IPS-20b (cell line): ENCODE data around the gene ARFGAP1.
A peak's percentile ranks its signal among the peaks of the same experiment; 100 is the strongest.

Source experiments
- H3K27ac ChIP-seq: one replicate; pipeline ENCODE4 v1.5.1; 2013; ENCODE audit warnings: low read length
- H3K27me3 ChIP-seq: 2 replicates; pipeline ENCODE4 v1.6.1; 2013; ENCODE audit warnings: mild to moderate bottlenecking, low read length, inconsistent platforms; ENCODE audit not compliant: insufficient read depth
- H3K36me3 ChIP-seq: 2 replicates; pipeline ENCODE4 v1.6.1; 2013; ENCODE audit warnings: low read depth, mild to moderate bottlenecking, inconsistent platforms, low read length, moderate library complexity; ENCODE audit not compliant: insufficient read depth
- H3K4me1 ChIP-seq: 2 replicates; pipeline ENCODE4 v1.6.1; 2013; ENCODE audit warnings: mild to moderate bottlenecking, control low read depth, inconsistent platforms, low read length, moderate library complexity; ENCODE audit not compliant: insufficient read depth
- H3K4me3 ChIP-seq: 2 replicates; pipeline ENCODE4 v1.5.1; 2013; ENCODE audit warnings: mild to moderate bottlenecking, low read length, inconsistent platforms
- H3K9ac ChIP-seq: 2 replicates; pipeline ENCODE4 v1.6.1; 2013; ENCODE audit warnings: low read depth, mild to moderate bottlenecking, inconsistent platforms, low read length, moderate library complexity
- H3K9me3 ChIP-seq: 2 replicates; pipeline ENCODE4 v1.6.1; 2013; ENCODE audit warnings: mild to moderate bottlenecking, low read depth, low read length, inconsistent platforms; ENCODE audit not compliant: insufficient read depth

Gene ARFGAP1

DNA sequence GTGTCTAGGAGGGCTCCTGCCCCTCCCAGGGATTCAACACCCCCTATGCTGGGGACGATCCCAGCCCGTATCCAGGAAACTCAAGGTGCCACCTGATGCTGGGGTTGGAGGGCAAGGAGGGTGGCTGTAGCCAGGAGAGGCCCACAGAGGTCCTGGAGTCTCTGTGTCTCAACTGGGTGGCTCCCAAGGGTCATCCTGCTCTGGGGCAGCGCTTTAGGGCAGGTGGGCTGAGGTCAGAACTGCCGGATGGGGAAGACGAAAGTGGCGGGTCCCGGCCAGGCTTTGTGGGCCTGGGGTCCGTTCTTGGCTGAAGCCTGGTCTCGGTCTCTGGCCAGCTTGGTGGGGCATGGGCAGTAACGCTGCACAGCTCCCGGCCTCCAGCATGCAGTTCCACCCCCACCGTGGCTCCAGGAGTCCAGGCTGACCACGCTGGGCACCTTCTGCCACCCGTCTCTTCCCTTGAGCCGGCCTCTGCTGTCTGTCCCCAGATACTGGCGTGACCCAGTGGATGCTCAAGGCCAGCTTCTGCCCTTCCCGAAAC is 17.6 kb downstream of the ARFGAP1 start:
- no peak overlapping the region for H3K27ac ChIP-seq
- H3K36me3 ChIP-seq, result peaks cover 34% of the 10 kb centered on the region
- no peaks in the 10 kb centered on the region; the same call in 1 of the 2 replicates for H3K4me1 ChIP-seq
- H3K9ac ChIP-seq, result no peak overlapping the region
- no peaks in the 10 kb centered on the region for H3K9me3 ChIP-seq
- H3K4me3 ChIP-seq, result no peak overlapping the region
- peaks cover 8% of the 10 kb centered on the region for H3K27me3 ChIP-seq

DNA sequence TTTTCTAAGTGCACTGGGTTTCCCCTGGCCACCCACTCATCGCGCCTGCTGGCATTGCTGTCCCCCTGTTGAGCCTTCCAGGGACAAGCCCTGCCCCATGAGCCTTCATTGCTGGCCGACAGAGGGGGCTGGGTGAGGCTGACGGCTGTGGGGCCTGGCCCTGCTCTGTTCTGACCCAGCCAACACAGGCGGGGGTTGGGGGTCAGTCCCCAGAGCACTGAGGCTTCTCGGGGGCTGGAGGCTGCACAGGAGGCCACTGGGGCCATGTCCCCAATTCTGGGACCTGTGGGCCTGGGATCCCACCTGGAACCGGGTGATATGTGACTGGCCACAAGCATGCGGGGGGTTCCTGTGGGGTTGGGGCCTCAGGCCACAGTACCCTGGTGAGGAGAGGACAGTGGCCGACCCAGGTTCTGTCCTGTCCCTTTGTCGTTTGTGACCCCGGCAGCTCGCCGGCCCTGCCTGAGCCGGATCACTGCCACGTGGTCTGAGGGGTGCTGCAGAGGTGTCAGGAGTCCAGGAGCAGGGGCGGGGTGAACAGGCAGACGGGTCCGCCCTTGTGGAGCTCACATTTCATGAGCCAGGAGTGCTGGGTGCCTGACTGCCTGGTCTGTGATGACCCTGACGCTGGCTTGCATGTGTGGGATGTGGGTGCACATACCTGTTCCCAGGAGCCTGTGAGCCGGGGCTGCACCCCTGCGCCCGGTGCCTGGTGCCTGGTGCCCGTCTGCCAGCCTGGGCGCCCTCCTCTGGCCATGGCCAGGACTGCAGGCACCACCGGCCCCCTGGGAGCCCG is 18.3 kb downstream of the ARFGAP1 start:
- Histone ChIP-seq H3K9ac (no peak overlapping the region), H3K27ac (no peak overlapping the region)

DNA sequence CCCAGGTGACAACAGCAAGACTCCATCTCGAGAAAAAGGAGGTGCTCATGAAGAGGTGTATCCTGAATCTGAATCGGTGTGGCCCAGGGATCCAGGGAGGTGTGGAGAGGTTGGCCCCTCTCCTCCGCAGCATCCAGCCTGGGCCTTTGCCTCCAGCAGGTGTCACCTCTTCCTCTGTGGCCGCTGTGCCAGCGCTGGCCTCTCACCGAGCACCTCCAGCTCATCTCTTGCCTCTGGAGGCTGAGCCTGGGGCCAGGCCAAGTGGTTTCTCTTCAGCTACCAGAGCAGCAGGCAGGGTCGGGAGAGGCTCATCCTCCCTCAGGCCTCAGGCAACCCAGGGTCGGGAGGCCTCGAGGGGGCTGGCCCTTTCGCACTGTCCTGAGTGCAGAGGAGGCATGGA is 19.2 kb downstream of the ARFGAP1 start:
- Histone ChIP-seq H3K27me3 (peaks cover 20% of the 10 kb centered on the region), H3K27ac (no peak overlapping the region), H3K4me1 (peaks cover 6% of the 10 kb centered on the region; the same call in 1 of the 2 replicates), H3K4me3 (no peak overlapping the region), H3K9ac (no peak overlapping the region), H3K36me3 (peaks cover 22% of the 10 kb centered on the region), H3K9me3 (no peaks in the 10 kb centered on the region)

More for the DNA sequence above, 18.3 kb downstream of the ARFGAP1 start:
- Histone ChIP-seq H3K4me1 (peaks cover 4% of the 10 kb centered on the region; the same call in 1 of the 2 replicates), H3K9me3 (no peaks in the 10 kb centered on the region), H3K36me3 (peaks cover 27% of the 10 kb centered on the region), H3K4me3 (no peak overlapping the region), H3K27me3 (peaks cover 14% of the 10 kb centered on the region)

DNA sequence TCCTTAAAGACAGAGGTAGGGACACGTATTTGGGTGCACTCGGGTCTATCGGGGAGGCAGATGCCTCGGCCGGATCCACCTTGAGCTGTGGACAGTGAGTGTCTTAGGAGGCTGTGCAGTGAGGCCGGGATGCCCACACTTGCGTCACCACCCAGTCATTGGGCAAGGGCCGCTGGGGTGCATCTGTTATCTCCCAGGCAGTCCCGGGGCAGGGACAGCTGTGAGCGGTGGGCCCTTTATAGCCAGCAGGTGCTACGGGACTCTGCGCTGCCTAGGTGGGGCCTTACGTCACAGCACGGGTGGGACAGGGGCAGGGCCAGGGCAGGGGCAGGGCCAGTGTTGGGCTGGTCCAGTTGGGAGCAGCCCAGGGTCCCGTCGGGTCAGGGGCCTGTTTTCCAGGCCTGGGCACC is 19.7 kb downstream of the ARFGAP1 start:
- Histone ChIP-seq H3K36me3 (peaks cover 19% of the 10 kb centered on the region), H3K4me3 (no peak overlapping the region), H3K4me1 (peaks cover 6% of the 10 kb centered on the region; the same call in 1 of the 2 replicates), H3K9ac (no peak overlapping the region), H3K9me3 (no peaks in the 10 kb centered on the region), H3K27ac (no peak overlapping the region), H3K27me3 (peaks cover 20% of the 10 kb centered on the region)

DNA sequence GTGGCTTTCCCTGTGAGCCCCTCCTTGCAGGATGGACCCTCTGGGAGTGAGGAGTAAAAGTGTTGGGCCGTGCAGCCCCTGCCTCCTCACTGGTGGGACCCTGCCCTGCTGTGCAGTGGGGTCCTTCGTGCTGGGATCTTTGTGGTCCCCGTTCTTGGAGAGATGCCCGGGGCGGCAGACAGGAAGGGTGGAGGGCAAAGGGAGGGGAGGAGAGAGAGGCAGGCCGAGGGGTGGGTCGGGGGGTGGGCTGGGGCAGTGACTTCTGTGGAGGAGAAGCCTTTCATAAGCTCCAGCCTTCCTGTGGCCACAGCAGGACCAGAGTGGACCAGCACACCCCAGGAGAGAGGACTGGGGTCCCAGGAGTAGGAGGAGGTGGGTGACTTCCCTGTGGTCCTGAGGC is 20.3 kb downstream of the ARFGAP1 start, which contains the start of gene COL20A1:
Gene COL20A1, plus strand, starts transcription at position 283 of the 400 bp plus-strand sequence. CDS start 1,922 bp downstream, outside the sequence.
- Histone ChIP-seq H3K9ac (no peak within 1 kb of the TSS), H3K27ac (no peak within 1 kb of the TSS), H3K36me3 (peaks cover 15% of the 10 kb centered on the region), H3K27me3 (peaks cover 20% of the 10 kb centered on the region), H3K4me1 (peaks cover 6% of the 10 kb centered on the region; the same call in 1 of the 2 replicates), H3K9me3 (no peaks in the 10 kb centered on the region), H3K4me3 (no peak within 1 kb of the TSS)

DNA sequence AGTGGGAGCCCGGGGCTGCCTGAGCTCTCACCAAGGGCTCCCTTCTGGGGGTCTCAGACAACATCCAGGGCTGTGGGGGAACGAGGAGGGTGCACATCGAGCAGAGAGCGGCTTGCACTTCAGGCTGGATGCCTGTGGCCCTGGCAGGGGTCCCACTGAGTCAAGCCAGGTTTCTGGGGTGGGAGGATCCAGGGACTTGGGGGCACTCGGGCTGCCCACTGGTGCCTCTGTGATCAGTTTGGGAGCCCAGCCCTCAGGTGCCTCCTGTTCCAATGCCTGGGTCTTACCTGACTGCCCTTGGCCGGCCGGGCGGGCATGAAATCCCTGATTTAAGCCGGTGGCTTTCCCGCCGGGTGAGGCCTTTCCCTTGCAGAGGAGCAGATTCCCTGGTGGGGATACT is 20.8 kb downstream of the ARFGAP1 start:
- Histone ChIP-seq H3K9me3 (no peaks in the 10 kb centered on the region), H3K27ac (no peak overlapping the region), H3K9ac (no peak overlapping the region), H3K27me3 (peaks cover 20% of the 10 kb centered on the region), H3K4me1 (peaks cover 6% of the 10 kb centered on the region; the same call in 1 of the 2 replicates), H3K4me3 (no peak overlapping the region), H3K36me3 (peaks cover 9% of the 10 kb centered on the region; the same call in 1 of the 2 replicates)

DNA sequence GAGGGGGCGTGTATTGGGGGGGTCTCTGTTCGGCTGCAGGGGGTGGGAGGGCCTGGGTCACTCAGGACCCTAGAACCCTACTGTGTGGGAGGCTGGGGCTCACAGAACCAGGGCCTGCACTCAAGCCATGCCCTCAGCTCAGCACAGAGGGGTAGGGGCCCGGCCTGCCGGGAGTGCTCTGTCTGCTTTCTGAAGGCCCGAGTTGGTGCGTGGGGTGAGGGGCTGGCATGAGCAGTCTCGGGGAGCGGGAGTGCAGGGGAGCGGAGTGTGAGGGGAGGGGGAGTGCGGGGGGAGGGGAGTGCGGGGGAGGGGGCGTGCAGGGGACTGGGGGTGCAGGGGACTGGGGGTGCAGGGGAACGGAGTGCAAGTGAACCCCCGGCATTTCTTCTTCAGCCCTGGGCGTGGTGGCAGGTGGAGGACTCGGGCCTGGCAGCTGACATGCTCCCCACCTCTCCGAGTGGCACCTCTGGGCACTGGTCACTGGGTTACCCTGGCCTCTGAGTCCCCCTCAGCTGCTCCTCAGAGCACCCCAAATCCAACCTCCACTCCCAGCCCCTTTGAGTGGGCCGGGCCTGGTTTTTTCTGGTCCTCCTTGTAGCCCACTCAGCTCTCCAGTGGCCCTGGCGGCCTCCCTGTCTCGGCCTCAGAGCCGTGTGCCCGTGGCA is 21.4 kb downstream of the ARFGAP1 start:
- peaks cover 20% of the 10 kb centered on the region for H3K27me3 ChIP-seq
- no peak overlapping the region for H3K4me3 ChIP-seq
- H3K4me1 ChIP-seq, result peaks cover 6% of the 10 kb centered on the region; the same call in 1 of the 2 replicates
- H3K9me3 ChIP-seq, result no peaks in the 10 kb centered on the region
- peaks cover 4% of the 10 kb centered on the region; the same call in 1 of the 2 replicates for H3K36me3 ChIP-seq
- no peak overlapping the region for H3K9ac ChIP-seq
- no peak overlapping the region for H3K27ac ChIP-seq

DNA sequence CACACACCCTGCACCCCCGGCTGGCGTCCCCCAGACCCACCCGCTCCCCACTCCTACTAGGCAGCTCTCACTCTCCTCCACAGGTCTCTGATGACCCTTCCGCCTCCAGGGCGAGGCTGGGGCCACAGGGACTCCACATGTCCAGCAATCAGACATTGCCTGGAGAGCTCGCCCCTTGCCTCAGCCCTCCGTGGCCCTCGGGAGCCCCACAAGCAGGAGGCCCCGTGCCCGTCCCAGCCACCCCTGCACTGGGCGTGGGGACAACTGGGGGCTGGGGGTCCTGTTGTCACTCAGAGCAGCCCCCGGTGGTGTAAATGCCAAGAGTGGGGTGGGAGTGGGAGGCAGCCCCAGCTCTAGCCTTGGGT is 21.9 kb downstream of the ARFGAP1 start:
- H3K27me3 ChIP-seq, result peaks cover 20% of the 10 kb centered on the region
- H3K9me3 ChIP-seq, result no peaks in the 10 kb centered on the region
- no peaks in the 10 kb centered on the region for H3K36me3 ChIP-seq
- peaks cover 6% of the 10 kb centered on the region; the same call in 1 of the 2 replicates for H3K4me1 ChIP-seq
- H3K27ac ChIP-seq, result no peak overlapping the region
- no peak overlapping the region for H3K4me3 ChIP-seq
- no peak overlapping the region for H3K9ac ChIP-seq

DNA sequence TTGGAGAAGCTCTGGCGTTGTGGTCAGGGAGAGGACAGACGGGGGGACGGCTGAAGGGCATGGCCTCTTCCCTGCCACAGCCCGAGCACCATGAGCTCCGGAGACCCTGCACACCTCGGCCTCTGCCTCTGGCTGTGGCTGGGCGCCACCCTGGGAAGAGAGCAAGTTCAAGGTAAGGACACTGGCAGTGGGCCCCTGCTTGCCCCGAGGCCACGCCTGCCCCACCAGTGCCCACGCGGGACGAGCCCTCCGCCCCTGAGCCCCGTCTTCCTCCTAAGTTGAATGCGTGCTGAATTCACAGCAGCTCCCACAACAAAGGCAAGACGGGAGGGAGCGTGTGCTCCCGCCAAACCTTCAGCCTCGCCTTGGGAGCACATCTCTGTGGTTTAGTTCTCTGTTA is 22.4 kb downstream of the ARFGAP1 start:
- peaks cover 6% of the 10 kb centered on the region; the same call in 1 of the 2 replicates for H3K4me1 ChIP-seq
- peak overlapping the region; percentile 48; the same call in 1 of the 2 replicates for H3K4me3 ChIP-seq
- no peak overlapping the region for H3K9ac ChIP-seq
- H3K36me3 ChIP-seq, result no peaks in the 10 kb centered on the region
- peaks cover 20% of the 10 kb centered on the region for H3K27me3 ChIP-seq
- H3K9me3 ChIP-seq, result no peaks in the 10 kb centered on the region
- H3K27ac ChIP-seq, result no peak overlapping the region

DNA sequence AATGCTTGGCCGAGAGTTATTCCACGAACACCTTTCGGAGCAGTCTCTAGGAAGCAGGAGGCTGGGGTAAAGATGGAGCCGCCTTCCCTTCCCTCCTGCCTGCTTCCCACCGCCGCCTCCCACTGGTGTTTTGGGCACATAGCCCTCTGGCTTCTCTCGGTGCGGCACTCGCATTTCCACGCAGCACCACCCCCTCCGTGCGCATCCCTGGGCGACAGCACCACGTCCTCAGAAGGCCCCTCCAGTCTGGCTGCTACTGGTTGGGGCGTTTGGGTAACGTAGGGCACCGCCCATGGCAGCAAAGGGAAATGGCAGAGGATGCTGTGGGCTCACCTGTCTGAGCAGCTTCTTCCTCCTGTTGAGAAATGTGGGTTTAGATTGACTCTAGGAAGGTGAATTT is 22.8 kb downstream of the ARFGAP1 start:
- Histone ChIP-seq H3K4me1 (peaks cover 6% of the 10 kb centered on the region; the same call in 1 of the 2 replicates), H3K36me3 (no peaks in the 10 kb centered on the region), H3K27me3 (peaks cover 20% of the 10 kb centered on the region), H3K27ac (no peak overlapping the region), H3K4me3 (peak overlapping the region; percentile 48; the same call in 1 of the 2 replicates), H3K9me3 (no peaks in the 10 kb centered on the region), H3K9ac (no peak overlapping the region)

DNA sequence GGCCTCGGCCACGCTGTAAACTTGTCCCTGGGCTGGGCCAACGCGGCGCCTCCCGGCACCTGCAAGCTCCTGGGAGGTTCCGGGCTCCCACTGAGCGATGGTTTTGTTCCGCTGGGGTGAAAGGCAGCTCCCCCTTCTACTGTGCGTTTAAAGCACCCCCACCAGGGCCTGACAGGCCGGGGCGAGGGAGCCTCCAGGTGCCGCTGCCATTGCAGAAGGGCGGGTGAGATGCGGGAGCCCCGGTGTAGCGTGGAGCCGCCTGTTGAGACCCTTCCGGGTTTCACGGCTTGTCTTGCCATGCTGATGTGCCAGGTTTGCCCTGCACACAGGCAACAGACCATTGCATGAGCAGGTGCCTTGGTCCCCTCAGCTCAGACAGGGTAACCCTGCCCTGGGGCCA is 23.2 kb downstream of the ARFGAP1 start:
- H3K9me3 ChIP-seq, result no peaks in the 10 kb centered on the region
- H3K4me1 ChIP-seq, result peaks cover 6% of the 10 kb centered on the region; the same call in 1 of the 2 replicates
- peaks cover 20% of the 10 kb centered on the region for H3K27me3 ChIP-seq
- no peaks in the 10 kb centered on the region for H3K36me3 ChIP-seq
- H3K4me3 ChIP-seq, result peak overlapping the region; percentile 48; the same call in 1 of the 2 replicates
- H3K27ac ChIP-seq, result no peak overlapping the region
- H3K9ac ChIP-seq, result no peak overlapping the region
